Central memory CD8-positive, alpha-beta T cell (primary cell): Measurements from ENCODE around the gene LDB2.

ENCODE experiments used
- ATAC-seq: fragments of 150-1000 bp; cut with Tn5 transposase; replicated peaks from 2 replicates; pipeline ENCODE4 v1.10.0; 2022; ENCODE audit warnings: mild to moderate bottlenecking, moderate FRiP score, moderate number of reproducible peaks; ENCODE audit not compliant: poor library complexity, severe bottlenecking; ENCODE audit errors: extremely low read depth
- DNase-seq, 2 donors: peaks; one replicate each; pipeline ENCODE4 v3.0.0; 2021; ENCODE audit warnings: low spot score in 2 of 2
- H3K27ac Mint-ChIP-seq: one replicate; pipeline ENCODE4 v1.8.0; 2022; ENCODE audit warnings: low read depth, mild to moderate bottlenecking, moderate library complexity, mixed read lengths
- H3K27me3 Mint-ChIP-seq: one replicate; pipeline ENCODE4 v1.8.0; 2022; ENCODE audit warnings: mixed read lengths
- H3K36me3 Mint-ChIP-seq: one replicate; pipeline ENCODE4 v1.8.0; 2022; ENCODE audit warnings: mild to moderate bottlenecking, moderate library complexity, mixed read lengths; ENCODE audit not compliant: insufficient read depth
- H3K4me1 Mint-ChIP-seq: one replicate; pipeline ENCODE4 v1.8.0; 2022; ENCODE audit warnings: mixed read lengths
- H3K4me3 Mint-ChIP-seq: one replicate; pipeline ENCODE4 v1.8.0; 2022; ENCODE audit warnings: mild to moderate bottlenecking, moderate library complexity, mixed read lengths
- H3K9me3 Mint-ChIP-seq: one replicate; pipeline ENCODE4 v1.8.0; 2022; ENCODE audit warnings: mixed read lengths

The LDB2 gene

DNA sequence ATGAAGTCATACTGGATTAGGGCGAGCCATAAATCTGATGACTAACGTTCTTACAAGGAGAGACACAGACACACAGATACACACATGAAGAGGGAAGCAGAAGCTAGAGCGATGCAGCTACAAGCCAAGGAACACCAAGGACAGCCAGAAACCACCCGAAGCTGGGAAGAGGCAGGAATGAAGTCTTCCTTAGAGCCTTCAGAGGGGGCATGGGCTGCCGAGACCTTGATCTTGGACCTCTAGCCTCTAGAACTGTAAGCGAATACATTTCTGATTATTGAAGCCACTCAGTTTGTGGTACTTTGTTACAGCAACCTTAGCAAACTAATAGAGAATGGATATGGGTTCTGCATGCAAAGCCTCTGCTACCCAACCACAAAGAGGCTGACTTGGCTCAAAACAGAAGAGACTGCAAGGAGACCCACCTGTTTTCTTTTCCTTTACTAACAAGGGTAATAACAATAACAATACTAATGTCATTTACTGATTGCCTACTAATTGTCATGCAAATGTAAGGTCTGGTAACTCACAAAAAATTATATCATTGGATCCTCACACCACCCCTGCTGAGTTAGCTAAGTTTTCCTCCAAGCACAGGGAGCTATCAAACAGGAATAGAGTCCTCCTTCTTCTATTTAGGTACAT lies 10.1 kb upstream of the LDB2 start:
- no peaks in the 10 kb centered on the region for H3K9me3 Mint-ChIP-seq
- no peaks in the 10 kb centered on the region for H3K36me3 Mint-ChIP-seq
- H3K4me3 Mint-ChIP-seq: no peak overlapping the region
- DNase-seq (no peak), ATAC-seq (no peak)
- no peak overlapping the region for H3K27ac Mint-ChIP-seq
- no peaks in the 10 kb centered on the region for H3K27me3 Mint-ChIP-seq
- H3K4me1 Mint-ChIP-seq: no peaks in the 10 kb centered on the region

DNA sequence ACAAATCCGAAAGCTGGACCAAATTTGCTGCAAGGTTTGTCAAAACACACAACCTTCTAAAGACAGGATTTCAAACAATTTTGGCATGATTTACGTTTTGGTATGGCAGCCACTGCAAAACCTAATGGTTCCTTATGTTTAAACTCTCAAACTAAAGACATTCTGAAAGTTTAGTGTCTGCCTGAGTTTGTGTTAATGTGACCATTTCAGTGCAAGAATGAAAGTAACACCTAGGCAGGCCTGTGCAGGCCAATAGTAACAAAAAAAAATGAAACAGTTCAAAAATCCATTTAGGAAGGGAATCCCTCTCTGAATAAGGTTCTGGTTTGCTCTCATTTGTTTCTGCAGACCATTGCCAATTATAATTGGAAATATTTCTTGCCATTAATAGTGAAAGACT lies 1.9 kb upstream of the LDB2 start:
- Mint-ChIP-seq H3K4me3 (no peak overlapping the region), H3K9me3 (no peaks in the 10 kb centered on the region), H3K27ac (no peak overlapping the region), H3K36me3 (peaks cover 7% of the 10 kb centered on the region), H3K27me3 (no peaks in the 10 kb centered on the region), H3K4me1 (peaks cover 23% of the 10 kb centered on the region)
- ATAC-seq: no peak
- no peak for DNase-seq

DNA sequence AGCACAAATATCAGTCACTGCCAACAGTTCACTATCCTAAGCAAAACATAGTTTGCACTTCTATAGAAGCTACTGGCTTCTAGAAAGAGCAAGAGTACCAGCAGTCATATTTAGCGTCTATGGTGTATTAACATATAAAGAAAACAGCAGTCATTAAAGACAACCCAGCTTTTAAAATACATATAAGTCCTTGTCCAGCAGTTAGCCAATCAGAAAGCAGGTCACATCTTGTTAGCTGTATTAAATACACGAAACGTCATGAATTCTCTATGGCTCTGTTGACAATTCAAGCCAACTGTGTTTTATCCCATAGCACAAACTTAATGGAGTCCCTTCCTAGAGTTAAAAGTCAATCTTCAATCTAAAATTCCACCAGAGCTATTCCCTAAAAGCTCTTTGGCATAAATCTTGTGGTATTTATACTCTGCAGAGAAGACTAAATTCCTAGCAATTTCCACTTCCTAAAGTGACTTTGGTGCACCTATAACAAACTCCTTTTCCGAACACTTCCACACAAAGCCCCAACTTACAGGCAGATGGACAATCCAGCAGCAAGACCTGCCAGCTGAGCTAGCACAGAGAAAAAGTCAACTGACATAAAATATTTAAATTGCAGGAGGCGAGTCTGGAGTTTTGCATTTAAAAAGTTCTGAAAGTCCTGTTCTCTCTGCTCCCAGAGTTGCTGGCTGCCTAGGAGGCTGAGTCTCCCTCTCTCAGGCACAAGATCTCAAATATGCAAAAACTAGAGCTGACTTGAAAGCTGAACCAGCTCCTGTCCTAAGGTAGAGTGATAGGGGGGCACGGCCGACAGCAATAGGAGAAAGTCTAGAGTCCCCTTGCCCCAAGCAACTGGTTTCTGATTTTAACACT lies 1.3 kb downstream of the LDB2 start:
- Mint-ChIP-seq H3K36me3 (peaks cover 10% of the 10 kb centered on the region), H3K9me3 (no peaks in the 10 kb centered on the region), H3K4me3 (no peak overlapping the region), H3K27me3 (no peaks in the 10 kb centered on the region), H3K27ac (no peak overlapping the region), H3K4me1 (peaks cover 34% of the 10 kb centered on the region)
- DNase-seq (no peak), ATAC-seq (no peak)

DNA sequence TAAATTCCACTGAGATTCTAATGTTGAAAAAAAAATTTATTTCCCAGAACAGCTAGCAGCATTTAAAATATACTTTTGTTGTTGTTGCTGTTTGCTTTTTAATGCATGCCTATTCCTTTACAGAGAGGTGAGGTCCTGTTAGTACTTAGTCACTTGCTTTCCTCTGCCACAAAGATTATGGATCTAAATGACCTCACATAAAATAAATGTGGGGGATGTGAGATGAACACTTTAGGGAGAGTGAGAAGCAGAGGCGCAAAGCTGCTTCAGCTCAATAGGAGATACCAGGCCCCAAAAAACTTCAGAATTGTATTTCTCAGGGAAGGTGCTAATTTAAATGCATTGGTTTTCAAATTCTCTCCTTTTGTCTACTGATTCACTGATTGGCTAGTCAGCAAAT lies 4.0 kb downstream of the LDB2 start:
- peaks cover 10% of the 10 kb centered on the region for H3K36me3 Mint-ChIP-seq
- H3K4me1 Mint-ChIP-seq: peaks cover 49% of the 10 kb centered on the region
- H3K27me3 Mint-ChIP-seq: no peaks in the 10 kb centered on the region
- H3K27ac Mint-ChIP-seq: no peak overlapping the region
- no peak for DNase-seq
- no peaks in the 10 kb centered on the region for H3K9me3 Mint-ChIP-seq
- peak overlapping the region; percentile 32 for H3K4me3 Mint-ChIP-seq
- no peak for ATAC-seq

DNA sequence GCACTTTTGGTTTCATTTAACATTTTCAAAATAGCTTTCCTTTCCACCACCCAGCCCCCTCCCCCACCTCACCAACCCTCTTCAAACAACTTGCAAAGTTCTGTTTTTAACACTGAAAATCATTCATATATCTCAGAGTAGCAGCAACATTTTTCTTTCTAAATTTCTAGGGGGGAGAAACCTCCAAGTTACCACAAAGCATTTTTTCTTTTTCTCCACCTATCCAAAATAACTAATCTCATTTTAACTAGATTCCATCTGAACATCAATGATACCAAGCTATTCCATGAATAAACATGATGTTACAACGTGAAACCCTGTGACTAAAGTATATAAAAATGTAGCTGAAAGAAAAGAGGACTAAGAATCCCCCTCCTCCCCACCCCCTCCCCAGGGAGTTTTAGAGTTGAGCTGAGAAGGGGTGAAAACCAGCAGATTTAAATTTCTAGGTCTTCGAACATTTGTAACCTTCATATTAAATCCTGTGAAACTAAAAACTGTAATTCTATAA lies 5.2 kb downstream of the LDB2 start:
- ATAC-seq (no peak), DNase-seq (no peak)
- Mint-ChIP-seq H3K27me3 (no peaks in the 10 kb centered on the region), H3K4me3 (peak overlapping the region; percentile 46), H3K27ac (peak overlapping the region; percentile 53), H3K4me1 (peaks cover 48% of the 10 kb centered on the region), H3K36me3 (peaks cover 5% of the 10 kb centered on the region), H3K9me3 (no peaks in the 10 kb centered on the region)

DNA sequence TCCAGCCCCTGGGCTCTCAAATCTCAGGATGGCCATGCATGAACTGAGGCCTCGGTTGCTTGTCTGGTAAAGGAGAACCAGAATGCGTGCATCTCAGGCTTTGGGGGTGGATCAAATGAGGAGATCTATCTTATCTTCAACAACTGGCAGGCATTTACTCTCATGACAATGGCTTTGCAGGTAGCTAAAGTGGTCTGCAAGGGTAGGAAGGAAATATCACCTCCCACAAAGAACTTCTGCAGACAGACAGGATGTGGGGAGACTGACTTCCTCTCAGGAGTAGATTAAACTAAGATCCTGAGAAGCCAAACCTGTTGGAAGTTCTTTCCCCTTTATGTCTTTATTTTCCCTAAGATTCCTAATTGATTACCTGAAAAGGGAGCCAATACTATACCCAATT lies 7.8 kb downstream of the LDB2 start:
- H3K36me3 Mint-ChIP-seq: peaks cover 3% of the 10 kb centered on the region
- peak; percentile 62 for ATAC-seq
- peak overlapping the region; percentile 76 for H3K27ac Mint-ChIP-seq
- no peaks in the 10 kb centered on the region for H3K9me3 Mint-ChIP-seq
- H3K4me3 Mint-ChIP-seq: peak overlapping the region; percentile 59
- peaks cover 42% of the 10 kb centered on the region for H3K4me1 Mint-ChIP-seq
- DNase-seq: no peak
- no peaks in the 10 kb centered on the region for H3K27me3 Mint-ChIP-seq

DNA sequence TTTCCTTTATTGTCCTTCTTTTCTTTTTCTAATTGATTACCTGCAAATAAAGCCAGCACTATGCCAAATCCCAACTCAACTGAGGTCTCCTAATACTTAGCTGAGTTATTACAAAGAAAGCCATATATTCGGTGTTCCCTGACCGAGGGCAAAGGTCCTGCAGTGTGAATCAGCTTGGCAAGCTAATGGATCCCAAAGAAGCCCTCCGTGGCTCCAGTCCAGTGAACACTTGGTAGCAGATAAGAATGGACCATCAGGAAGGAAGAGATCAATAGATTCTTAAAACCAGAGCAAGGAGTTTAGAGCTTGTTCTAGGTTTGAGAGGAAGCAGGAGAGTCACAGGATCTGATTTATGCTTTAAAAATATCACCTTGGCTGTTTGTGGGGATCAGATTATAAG lies 8.5 kb downstream of the LDB2 start:
- Mint-ChIP-seq H3K27ac (peak overlapping the region; percentile 76), H3K27me3 (no peaks in the 10 kb centered on the region), H3K9me3 (no peaks in the 10 kb centered on the region), H3K36me3 (peaks cover 6% of the 10 kb centered on the region), H3K4me1 (peaks cover 43% of the 10 kb centered on the region), H3K4me3 (peak overlapping the region; percentile 59)
- ATAC-seq: no peak
- no peak for DNase-seq

DNA sequence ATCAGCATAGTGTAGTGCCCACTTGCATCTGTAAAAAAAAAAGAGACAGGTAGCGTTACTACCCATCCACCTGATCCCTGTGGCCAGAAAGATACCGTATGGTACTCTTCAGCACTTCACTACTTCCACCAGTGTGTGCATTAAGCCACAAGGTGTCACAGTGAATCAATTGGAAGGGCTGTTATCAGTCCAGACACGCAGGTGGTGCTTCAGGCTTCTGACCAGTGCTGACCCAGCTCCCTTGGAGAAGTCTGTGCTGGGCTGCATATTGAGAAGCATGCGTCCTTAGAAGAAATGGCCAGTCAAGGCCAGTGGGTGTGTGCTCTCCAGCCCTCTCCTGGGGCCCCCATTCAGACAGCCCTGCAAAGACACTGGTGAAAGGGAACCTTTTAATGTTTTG lies 10.6 kb downstream of the LDB2 start:
- DNase-seq (no peak), ATAC-seq (no peak)
- Mint-ChIP-seq H3K36me3 (peaks cover 4% of the 10 kb centered on the region), H3K27me3 (no peaks in the 10 kb centered on the region), H3K4me1 (peaks cover 46% of the 10 kb centered on the region), H3K9me3 (no peaks in the 10 kb centered on the region), H3K27ac (no peak overlapping the region), H3K4me3 (no peak overlapping the region)

DNA sequence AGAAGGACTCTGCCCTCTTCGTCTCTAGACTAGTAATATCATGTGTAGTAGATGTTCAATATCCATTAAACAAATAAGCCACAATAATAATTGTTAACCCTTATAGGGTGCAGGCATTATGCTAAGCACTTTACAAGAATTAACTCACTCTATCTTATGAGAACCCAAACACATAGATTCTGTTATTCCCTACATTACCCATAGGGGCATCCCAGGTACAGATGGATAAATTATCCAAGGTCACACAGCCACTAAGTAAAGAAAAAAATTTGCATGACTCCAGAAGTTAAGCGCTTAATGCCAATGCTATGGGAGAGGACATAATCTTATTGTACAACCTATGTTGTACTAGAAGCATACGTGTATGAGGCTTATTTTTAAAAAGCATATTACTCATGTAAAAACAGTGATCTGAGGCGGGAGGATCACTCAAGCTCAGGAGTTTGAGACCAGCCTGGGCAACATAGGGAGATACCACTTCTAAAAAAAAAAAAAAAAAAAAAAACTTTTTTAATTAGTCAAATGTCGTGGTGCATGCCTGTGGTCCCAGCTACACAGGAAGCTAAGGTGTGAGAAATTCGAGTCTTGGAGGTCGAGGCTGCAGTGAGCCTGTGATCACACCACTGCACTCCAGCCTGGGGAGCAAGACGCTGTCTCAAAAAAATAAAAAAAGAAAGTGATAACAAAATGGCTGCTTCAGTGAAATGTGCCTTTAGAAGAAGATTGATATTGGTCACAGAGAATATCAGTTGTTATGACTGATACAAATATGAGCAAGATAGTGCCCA lies 13.6 kb downstream of the LDB2 start:
- H3K27me3 Mint-ChIP-seq: no peaks in the 10 kb centered on the region
- H3K27ac Mint-ChIP-seq: peak overlapping the region; percentile 63
- H3K4me3 Mint-ChIP-seq: peak overlapping the region; percentile 0
- peaks cover 29% of the 10 kb centered on the region for H3K4me1 Mint-ChIP-seq
- peak in 1 of 2 donors; percentile 22 for DNase-seq
- no peaks in the 10 kb centered on the region for H3K9me3 Mint-ChIP-seq
- peaks cover 5% of the 10 kb centered on the region for H3K36me3 Mint-ChIP-seq
- ATAC-seq: peak; percentile 90

DNA sequence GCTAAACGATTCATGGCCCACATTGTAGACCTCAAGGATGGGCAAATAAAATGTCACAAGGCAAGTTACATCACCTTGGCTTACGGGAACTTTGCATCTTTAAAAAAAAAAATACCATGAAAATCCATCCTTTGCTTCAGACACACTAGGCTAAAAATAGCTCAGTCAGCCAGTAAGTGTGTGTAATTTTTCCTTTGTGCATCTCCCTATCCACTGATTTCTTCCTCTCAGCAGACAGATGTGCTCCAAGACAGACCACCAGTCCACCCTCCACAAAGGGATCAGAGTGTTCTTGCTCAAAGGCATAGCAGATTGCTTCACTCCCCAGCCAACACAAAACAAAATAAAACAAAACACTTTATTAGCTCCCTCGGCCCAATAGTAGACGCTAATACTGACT lies 14.6 kb downstream of the LDB2 start:
- ATAC-seq (no peak), DNase-seq (no peak)
- peak overlapping the region; percentile 49 for H3K27ac Mint-ChIP-seq
- H3K27me3 Mint-ChIP-seq: no peaks in the 10 kb centered on the region
- H3K4me3 Mint-ChIP-seq: no peak overlapping the region
- H3K4me1 Mint-ChIP-seq: peaks cover 18% of the 10 kb centered on the region
- H3K9me3 Mint-ChIP-seq: no peaks in the 10 kb centered on the region
- H3K36me3 Mint-ChIP-seq: peaks cover 5% of the 10 kb centered on the region

DNA sequence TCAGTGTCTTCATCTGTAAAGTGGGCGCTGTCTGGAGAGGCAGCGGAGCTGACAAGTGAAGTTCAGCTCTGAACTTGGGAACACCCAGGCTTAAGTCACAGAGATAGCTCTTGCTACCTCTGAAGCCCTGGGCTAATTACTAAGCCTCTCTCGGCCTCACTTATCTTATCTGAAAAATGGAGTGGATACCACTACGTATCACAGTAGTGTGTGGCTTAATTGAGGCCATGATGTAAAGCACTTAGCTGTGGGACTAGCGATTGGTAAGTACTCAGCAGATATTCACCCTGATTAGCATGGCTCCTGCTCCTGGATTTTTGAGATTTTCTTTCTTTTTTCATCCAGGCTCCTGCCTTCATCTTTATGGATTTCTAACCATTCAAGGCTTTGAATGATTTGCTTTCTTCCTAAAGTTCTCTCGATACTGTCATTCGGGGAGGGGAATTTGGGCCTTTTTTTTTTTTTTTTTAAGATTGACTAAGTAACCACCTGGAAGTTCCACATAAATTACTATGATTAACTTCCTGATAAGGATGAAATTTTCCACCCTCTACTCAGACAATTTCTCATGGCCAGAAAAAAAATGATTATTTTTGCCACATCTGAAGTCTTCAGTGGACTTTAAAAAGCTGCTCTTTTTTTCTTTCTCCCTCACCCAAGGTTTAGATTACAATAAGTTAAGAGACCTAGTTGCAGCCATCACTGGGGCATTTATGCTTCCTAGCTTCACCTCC lies 17.1 kb downstream of the LDB2 start:
- Mint-ChIP-seq H3K27me3 (no peaks in the 10 kb centered on the region), H3K4me1 (peaks cover 17% of the 10 kb centered on the region), H3K36me3 (peaks cover 5% of the 10 kb centered on the region), H3K9me3 (no peaks in the 10 kb centered on the region), H3K4me3 (no peak overlapping the region), H3K27ac (no peak overlapping the region)
- DNase-seq (no peak), ATAC-seq (no peak)

DNA sequence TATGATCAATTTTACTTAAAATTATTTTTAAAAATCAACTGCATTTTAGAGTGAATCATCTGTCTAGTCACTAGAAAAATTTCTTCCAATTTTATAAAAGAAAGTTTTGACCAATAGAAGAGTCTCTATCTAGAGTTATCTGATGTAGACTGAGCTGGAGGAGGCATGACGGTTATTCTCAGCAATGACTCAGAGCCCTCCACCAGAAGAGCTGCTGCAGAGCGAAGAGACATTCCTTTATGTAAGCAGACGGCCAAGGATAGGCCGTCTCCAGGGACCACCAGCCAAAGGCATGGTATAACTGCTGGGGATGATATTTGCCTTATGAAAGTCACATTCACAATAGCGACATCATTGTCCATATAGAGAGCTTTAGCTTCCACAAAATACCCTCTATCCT lies 23.0 kb downstream of the LDB2 start:
- Mint-ChIP-seq H3K27me3 (no peaks in the 10 kb centered on the region), H3K27ac (no peak overlapping the region), H3K9me3 (no peaks in the 10 kb centered on the region), H3K4me1 (no peaks in the 10 kb centered on the region), H3K4me3 (no peak overlapping the region), H3K36me3 (no peaks in the 10 kb centered on the region)
- DNase-seq (no peak), ATAC-seq (no peak)
